HEK293T (cell line): ENCODE measurements around the gene HASPIN.
"Not testable (repeated sequence)": the region's sequence is repeated elsewhere in the genome, so short reads cannot be mapped to it uniquely, and the experiment has no call there.

Experiments used
- ELF4 ChIP-seq: fragments of 450-650 bp; IDR thresholded peaks from 2 replicates; pipeline ENCODE4 v1.6.1; 2017; ENCODE audit warnings: antibody characterized with exemption
- FOXK2 ChIP-seq: fragments of 450-650 bp; IDR thresholded peaks from 2 replicates; pipeline ENCODE4 v1.6.1; 2016; ENCODE audit warnings: mild to moderate bottlenecking
- FOXM1 ChIP-seq: fragments of 450-650 bp; IDR thresholded peaks from 2 replicates; pipeline ENCODE4 v1.6.1; 2017; ENCODE audit warnings: mild to moderate bottlenecking, borderline replicate concordance
- LEF1 ChIP-seq: fragments of 450-650 bp; IDR thresholded peaks from 2 replicates; pipeline ENCODE4 v1.6.1; 2017; ENCODE audit warnings: mild to moderate bottlenecking, borderline replicate concordance
- PKNOX1 ChIP-seq: fragments of 450-650 bp; IDR thresholded peaks from 2 replicates; pipeline ENCODE4 v1.6.1; 2016

GRCh38 chr17:3705718-3705984 lies 18.1 kb upstream of the HASPIN start:
- TF ChIP-seq FOXM1, PKNOX1, FOXK2, ELF4, LEF1: not testable (repeated sequence)
